Measurements from ENCODE around the gene LDLRAD4.

DNA sequence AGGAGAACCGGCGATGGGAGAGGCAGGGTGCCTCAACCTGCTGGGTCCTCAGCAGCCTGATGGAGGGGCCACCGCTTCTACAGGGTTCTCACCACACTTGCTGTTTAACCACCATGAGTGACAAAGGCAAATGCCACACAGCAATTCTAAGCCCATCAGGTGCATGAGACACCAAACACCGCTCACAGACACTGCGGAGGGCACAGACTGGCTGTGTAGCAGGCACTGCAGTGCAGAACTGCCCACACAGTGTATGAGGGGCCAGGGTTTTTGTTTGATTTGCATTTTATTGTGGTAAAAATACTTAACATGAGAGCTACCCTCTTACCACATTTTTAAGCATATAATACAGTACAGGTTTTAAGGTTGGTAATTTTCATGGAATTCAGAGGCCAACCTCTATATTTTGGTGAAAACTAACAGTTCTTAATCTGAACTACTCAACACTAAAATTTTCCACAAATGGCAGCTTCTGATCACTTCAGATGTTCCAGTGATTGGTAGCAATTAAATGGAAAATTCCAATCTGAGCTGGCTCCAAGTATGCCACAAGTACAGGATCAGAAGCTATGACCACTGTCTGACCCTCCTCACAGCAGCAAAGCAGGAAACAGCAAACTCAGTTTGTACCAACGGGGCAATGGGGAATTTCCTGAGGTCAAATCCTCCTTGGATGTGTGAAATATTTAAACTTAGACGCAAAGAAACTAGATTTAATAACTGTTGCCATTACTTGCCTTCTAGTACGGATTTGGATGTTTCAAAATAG is 440.1 kb downstream of the LDLRAD4 start:
- TF ChIP-seq, protein P1, sequence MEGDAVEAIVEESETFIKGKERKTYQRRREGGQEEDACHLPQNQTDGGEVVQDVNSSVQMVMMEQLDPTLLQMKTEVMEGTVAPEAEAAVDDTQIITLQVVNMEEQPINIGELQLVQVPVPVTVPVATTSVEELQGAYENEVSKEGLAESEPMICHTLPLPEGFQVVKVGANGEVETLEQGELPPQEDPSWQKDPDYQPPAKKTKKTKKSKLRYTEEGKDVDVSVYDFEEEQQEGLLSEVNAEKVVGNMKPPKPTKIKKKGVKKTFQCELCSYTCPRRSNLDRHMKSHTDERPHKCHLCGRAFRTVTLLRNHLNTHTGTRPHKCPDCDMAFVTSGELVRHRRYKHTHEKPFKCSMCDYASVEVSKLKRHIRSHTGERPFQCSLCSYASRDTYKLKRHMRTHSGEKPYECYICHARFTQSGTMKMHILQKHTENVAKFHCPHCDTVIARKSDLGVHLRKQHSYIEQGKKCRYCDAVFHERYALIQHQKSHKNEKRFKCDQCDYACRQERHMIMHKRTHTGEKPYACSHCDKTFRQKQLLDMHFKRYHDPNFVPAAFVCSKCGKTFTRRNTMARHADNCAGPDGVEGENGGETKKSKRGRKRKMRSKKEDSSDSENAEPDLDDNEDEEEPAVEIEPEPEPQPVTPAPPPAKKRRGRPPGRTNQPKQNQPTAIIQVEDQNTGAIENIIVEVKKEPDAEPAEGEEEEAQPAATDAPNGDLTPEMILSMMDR (conservative IDR thresholded peaks at IDR 0.05), result no peak
- TF ChIP-seq ZFX (IDR thresholded peaks at IDR 0.05), result no peak
